DND-41 (cell line): ENCODE results near the gene ATP5F1D.

Source experiments
- ATAC-seq: fragments of 200-7000 bp; cut with Tn5 transposase; 3 replicates; pipeline ENCODE4 v1.9.1; 2021; ENCODE audit warnings: low read depth; ENCODE audit not compliant: insufficient read depth
- DNase-seq: peaks from one replicate; pipeline ENCODE4 v3.0.0-alpha.2; 2020
- H2AFZ ChIP-seq: 2 replicates; pipeline ENCODE4 v1.6.0; 2012; ENCODE audit warnings: low read depth, low read length
- H3K27ac ChIP-seq: 2 replicates; pipeline ENCODE4 v1.5.1; 2012; ENCODE audit warnings: low read length, inconsistent platforms
- H3K27me3 ChIP-seq: fragments of 200-600 bp; sonication (generic); 2 replicates; pipeline ENCODE4 v1.6.0; 2012; ENCODE audit warnings: low read length, mild to moderate bottlenecking, inconsistent platforms; ENCODE audit not compliant: insufficient read depth, poor library complexity
- H3K36me3 ChIP-seq: 2 replicates; pipeline ENCODE4 v1.5.1; 2012; ENCODE audit warnings: low read length, inconsistent platforms; ENCODE audit not compliant: insufficient read depth
- H3K4me1 ChIP-seq: 2 replicates; pipeline ENCODE4 v1.5.1; 2012; ENCODE audit warnings: mild to moderate bottlenecking, low read length; ENCODE audit not compliant: insufficient read depth
- H3K4me2 ChIP-seq: 2 replicates; pipeline ENCODE4 v1.6.0; 2012; ENCODE audit warnings: mild to moderate bottlenecking, moderate library complexity, low read length, inconsistent platforms; ENCODE audit not compliant: insufficient read depth
- H3K4me3 ChIP-seq, 2 experiments: fragments of 200-600 bp in 1 of 2; shearing (Covaris generic) in 1 of 2; 2 replicates each; pipeline ENCODE4 v1.5.1; 2012 to 2016; ENCODE audit warnings: inconsistent platforms in 2 of 2, low read length in 2 of 2, mild to moderate bottlenecking in 2 of 2, low read depth in 1 of 2, moderate library complexity in 1 of 2
- H3K79me2 ChIP-seq: 2 replicates; pipeline ENCODE4 v1.6.0; 2012; ENCODE audit warnings: low read length, inconsistent platforms; ENCODE audit not compliant: insufficient read depth
- H3K9ac ChIP-seq: 2 replicates; pipeline ENCODE4 v1.6.0; 2012; ENCODE audit warnings: low read depth, mild to moderate bottlenecking, inconsistent platforms, low read length, moderate library complexity
- H3K9me3 ChIP-seq: 2 replicates; pipeline ENCODE4 v1.5.1; 2012; ENCODE audit warnings: low read length, moderate library complexity, mild to moderate bottlenecking, inconsistent platforms; ENCODE audit not compliant: insufficient read depth, severe bottlenecking
- H4K20me1 ChIP-seq: 2 replicates; pipeline ENCODE4 v1.6.0; 2012; ENCODE audit warnings: low read length; ENCODE audit not compliant: insufficient read depth
- CTCF ChIP-seq: IDR thresholded peaks from 2 replicates; pipeline ENCODE4 v1.5.1; 2012; ENCODE audit warnings: borderline replicate concordance, low read length, moderate library complexity, mild to moderate bottlenecking; ENCODE audit not compliant: poor library complexity, severe bottlenecking; ENCODE audit errors: extremely low read depth
- EZH2 ChIP-seq: IDR thresholded peaks from 3 replicates; pipeline ENCODE4 v1.6.1; 2012; ENCODE audit warnings: borderline replicate concordance, low read depth, mild to moderate bottlenecking, moderate library complexity, low read length, inconsistent platforms; ENCODE audit not compliant: severe bottlenecking

ATP5F1D gene

GRCh38 chr19:1262623-1263123 is 21.1 kb downstream of the ATP5F1D start:
- Histone ChIP-seq H3K4me2 (no peak overlapping the region), H3K36me3 (peaks cover 8% of the 10 kb centered on the region), H3K9ac (no peak overlapping the region), H3K9me3 (no peaks in the 10 kb centered on the region), H3K27ac (no peak overlapping the region), H2AFZ (no peak overlapping the region), H4K20me1 (no peaks in the 10 kb centered on the region), H3K79me2 (peaks cover 2% of the 10 kb centered on the region; the same call in 1 of the 2 replicates), H3K4me3 (no peak overlapping the region), H3K27me3 (peaks cover 4% of the 10 kb centered on the region), H3K4me1 (peaks cover 56% of the 10 kb centered on the region)
- DNase-seq = no peak
- no peak for TF ChIP-seq EZH2
- no peak for TF ChIP-seq CTCF
- ATAC-seq = no peak

GRCh38 chr19:1263188-1263587 is 21.6 kb downstream of the ATP5F1D start:
- Histone ChIP-seq H3K4me1 (peaks cover 55% of the 10 kb centered on the region), H4K20me1 (no peaks in the 10 kb centered on the region), H3K79me2 (peaks cover 2% of the 10 kb centered on the region; the same call in 1 of the 2 replicates), H2AFZ (no peak overlapping the region), H3K4me3 (no peak overlapping the region), H3K27me3 (peaks cover 4% of the 10 kb centered on the region), H3K4me2 (no peak overlapping the region), H3K9me3 (no peaks in the 10 kb centered on the region), H3K9ac (no peak overlapping the region), H3K36me3 (peaks cover 3% of the 10 kb centered on the region; the same call in 1 of the 2 replicates), H3K27ac (no peak overlapping the region)
- no peak for DNase-seq
- no peak for ATAC-seq
- TF ChIP-seq CTCF (no peak), EZH2 (no peak)

DNA sequence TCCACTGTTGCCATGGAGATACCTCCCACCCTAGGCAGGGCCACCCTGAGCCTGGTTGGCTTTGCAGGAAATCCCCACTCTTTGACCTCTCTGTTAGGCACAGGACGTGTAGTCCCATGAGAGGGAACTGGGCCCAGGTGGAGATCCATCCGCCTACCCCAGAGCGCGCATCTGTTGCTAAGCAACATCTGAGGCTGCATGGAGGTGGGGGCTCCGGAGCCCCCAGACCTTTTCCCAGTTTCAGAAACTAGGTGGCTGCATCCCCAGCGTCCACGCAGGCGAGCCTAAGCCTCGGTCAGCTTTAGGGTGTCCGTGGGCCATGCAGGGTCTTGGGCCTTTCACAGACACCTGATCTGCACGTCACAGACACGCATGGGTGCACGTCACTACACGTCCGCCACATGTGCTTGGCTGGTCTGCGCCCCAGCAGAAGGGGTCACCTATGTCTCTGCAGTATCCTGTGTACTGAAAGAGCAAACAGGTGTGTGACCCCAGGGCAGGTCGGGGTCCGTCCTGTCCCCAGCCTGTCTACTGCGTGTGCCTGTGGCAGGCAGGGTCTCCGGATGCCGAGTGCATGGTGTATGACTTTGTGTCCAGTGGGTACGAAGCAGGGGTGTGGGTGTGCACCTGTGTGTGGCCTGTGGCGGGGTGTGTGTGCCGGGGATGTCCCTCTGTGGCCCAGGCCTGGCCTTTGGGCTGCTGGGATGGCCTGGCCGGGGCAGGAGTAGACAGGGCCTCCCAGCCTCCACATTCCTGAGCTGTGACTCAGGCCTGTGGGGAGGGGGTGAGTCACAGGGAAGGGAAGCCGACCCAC is 23.5 kb downstream of the ATP5F1D start:
- ATAC-seq = no peak
- H3K9me3 ChIP-seq = no peaks in the 10 kb centered on the region
- H3K4me3 ChIP-seq = no peak overlapping the region
- no peak for DNase-seq
- H3K4me1 ChIP-seq = peaks cover 47% of the 10 kb centered on the region
- no peak overlapping the region for H3K27ac ChIP-seq
- peaks cover 5% of the 10 kb centered on the region for H4K20me1 ChIP-seq
- no peak overlapping the region for H2AFZ ChIP-seq
- H3K79me2 ChIP-seq = peaks cover 11% of the 10 kb centered on the region
- H3K27me3 ChIP-seq = peaks cover 4% of the 10 kb centered on the region
- no peak for TF ChIP-seq EZH2
- no peak for TF ChIP-seq CTCF
- H3K4me2 ChIP-seq = no peak overlapping the region
- H3K9ac ChIP-seq = no peak overlapping the region
- H3K36me3 ChIP-seq = peaks cover 5% of the 10 kb centered on the region
